Activated naive CD8-positive, alpha-beta T cell treated with anti-CD3 and anti-CD28 coated beads for 36 hours (primary cell): Measurements from ENCODE around the gene ZNF248. TPM values are rescaled to one million over a fixed set of nuclear protein-coding genes. Genes with fewer than 3 reads are reported as not detected.
"Not testable (repeated sequence)": the region's sequence is repeated elsewhere in the genome, so short reads cannot be mapped to it uniquely, and the experiment has no call there.

Experiments used
- DNase-seq: peaks from one replicate; pipeline ENCODE4 v3.0.0; 2021
- H3K27ac Mint-ChIP-seq: one replicate; pipeline ENCODE4 v1.8.0; 2022; ENCODE audit warnings: mild to moderate bottlenecking, moderate library complexity, mixed read lengths
- H3K27me3 Mint-ChIP-seq: one replicate; pipeline ENCODE4 v1.8.0; 2022; ENCODE audit warnings: mild to moderate bottlenecking, mixed read lengths
- H3K36me3 Mint-ChIP-seq: one replicate; pipeline ENCODE4 v1.8.0; 2021; ENCODE audit warnings: mild to moderate bottlenecking, mixed read lengths
- H3K4me1 Mint-ChIP-seq: one replicate; pipeline ENCODE4 v1.8.0; 2021; ENCODE audit warnings: mixed read lengths
- H3K4me3 Mint-ChIP-seq: one replicate; pipeline ENCODE4 v1.8.0; 2022; ENCODE audit warnings: mild to moderate bottlenecking, moderate library complexity, mixed read lengths
- H3K9me3 Mint-ChIP-seq: one replicate; pipeline ENCODE4 v1.8.0; 2022; ENCODE audit warnings: mixed read lengths
- total RNA-seq, 2 experiments: library from RNA; stranded (reverse); gene quantifications; one replicate each; pipeline ENCODE4 v1.2.3, GENCODE V29; 2021

Gene ZNF248
- total RNA-seq, 2 experiments from 2014 or later: 5.4 to 5.5 TPM

DNA sequence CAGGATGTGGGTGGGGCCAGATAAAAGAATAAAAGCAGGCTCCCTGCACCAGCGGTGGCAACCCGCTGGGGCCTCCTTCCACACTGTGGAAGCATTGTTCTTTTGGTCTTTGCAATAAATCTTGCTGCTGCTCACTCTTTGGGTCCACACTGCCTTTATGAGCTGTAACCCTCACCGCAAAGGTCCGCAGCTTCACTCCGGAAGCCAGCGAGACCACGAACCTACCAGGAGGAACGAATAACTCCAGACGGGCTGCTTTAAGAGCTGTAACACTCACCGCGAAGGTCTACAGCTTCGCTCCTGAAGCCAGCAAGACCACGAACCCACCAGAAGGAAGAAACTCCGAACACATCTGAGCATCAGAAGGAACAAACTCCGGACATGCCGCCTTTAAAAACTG is 119.2 kb downstream of the ZNF248 start:
- not testable (repeated sequence) for H3K9me3 Mint-ChIP-seq, DNase-seq, H3K27ac Mint-ChIP-seq, H3K4me3 Mint-ChIP-seq, H3K27me3 Mint-ChIP-seq, H3K36me3 Mint-ChIP-seq, H3K4me1 Mint-ChIP-seq

GRCh38 chr10:37737336-37737735 is 120.1 kb downstream of the ZNF248 start:
- DNase-seq: no peak
- Mint-ChIP-seq H3K27ac (no peak overlapping the region), H3K9me3 (peaks cover 6% of the 10 kb centered on the region), H3K4me1 (no peaks in the 10 kb centered on the region), H3K27me3 (no peaks in the 10 kb centered on the region), H3K4me3 (no peak overlapping the region), H3K36me3 (no peaks in the 10 kb centered on the region)

GRCh38 chr10:37736120-37736519 is 121.3 kb downstream of the ZNF248 start:
- Mint-ChIP-seq H3K9me3 (peaks cover 6% of the 10 kb centered on the region), H3K27me3 (no peaks in the 10 kb centered on the region), H3K36me3 (no peaks in the 10 kb centered on the region), H3K4me1 (no peaks in the 10 kb centered on the region), H3K4me3 (no peak overlapping the region), H3K27ac (no peak overlapping the region)
- DNase-seq: no peak

DNA sequence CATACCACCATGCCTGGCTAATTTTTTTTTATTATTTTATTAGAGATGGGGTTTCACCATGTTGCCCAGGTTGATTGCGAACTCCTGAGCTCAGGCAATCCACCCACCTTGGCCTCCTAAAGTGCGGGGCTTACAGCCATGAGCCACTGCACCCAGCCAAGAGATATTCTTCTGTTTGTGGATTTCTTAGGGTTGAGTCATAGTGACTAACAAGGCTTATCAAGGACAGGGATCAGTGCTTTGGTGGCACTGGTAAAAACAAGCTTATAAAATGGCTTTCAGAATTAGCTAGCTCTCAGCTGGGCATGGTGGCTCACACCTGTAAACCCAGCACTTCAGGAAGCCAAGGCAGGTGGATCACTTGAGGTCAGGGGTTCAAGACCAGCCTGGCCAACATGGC is 122.4 kb downstream of the ZNF248 start:
- no peak overlapping the region for H3K4me3 Mint-ChIP-seq

More for the DNA sequence above, 122.4 kb downstream of the ZNF248 start:
- Mint-ChIP-seq H3K36me3 (no peaks in the 10 kb centered on the region), H3K9me3 (peaks cover 4% of the 10 kb centered on the region), H3K27me3 (no peaks in the 10 kb centered on the region), H3K27ac (no peak overlapping the region), H3K4me1 (no peaks in the 10 kb centered on the region)
- no peak for DNase-seq

Other genes with a start within 250 kb of the ZNF248 start
- gene ZNF25, start 119.0 kb upstream of the ZNF248 start, total RNA-seq: 1 to 10 TPM; 4.2 to 5.5 TPM
- gene ZNF33A, start 153.1 kb upstream of the ZNF248 start, total RNA-seq: 10 to 100 TPM; 17.6 to 18.1 TPM
- 10 to 100 TPM; 19.0 to 19.2 TPM for gene ZNF37A, start 236.7 kb upstream of the ZNF248 start, total RNA-seq